HG03139 (cell line): Measurements from ENCODE around the gene STX19.
A peak's percentile ranks its signal among the peaks of the same experiment; 100 is the strongest.

Experiments used
- ATAC-seq: cut with Tn5 transposase; IDR thresholded peaks from one replicate; pipeline ENCODE4 v1.9.1; 2021; ENCODE audit not compliant: unreplicated experiment

Gene STX19

DNA sequence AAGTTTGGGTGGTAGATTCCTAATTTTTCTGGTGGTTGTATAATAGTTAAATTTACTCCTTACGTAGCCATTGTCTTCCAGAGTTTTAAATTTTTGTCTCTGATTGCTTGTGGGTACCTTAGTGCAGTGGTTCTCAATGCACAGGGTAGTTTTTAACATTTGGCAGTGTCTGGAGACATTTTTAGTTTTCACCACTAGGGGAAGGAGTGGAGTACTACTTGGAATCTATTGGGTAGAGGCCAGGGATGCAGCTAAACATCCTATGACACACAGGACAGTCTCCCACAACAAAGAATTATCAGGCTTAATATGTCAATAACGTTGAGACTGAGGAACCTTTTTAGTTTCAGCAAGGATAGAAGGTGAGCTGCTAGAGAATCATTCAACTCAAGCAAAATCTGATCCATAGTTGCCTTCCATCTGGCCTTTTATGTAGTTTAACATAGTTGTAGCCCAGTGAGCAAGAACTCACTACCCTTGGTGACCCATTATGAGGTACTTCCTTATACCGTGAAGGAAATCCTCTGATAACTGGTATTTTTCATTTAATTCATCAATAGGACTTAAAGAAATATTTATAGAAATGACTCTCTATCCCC is 8.6 kb upstream of the STX19 start:
- ATAC-seq = peak; percentile 68

DNA sequence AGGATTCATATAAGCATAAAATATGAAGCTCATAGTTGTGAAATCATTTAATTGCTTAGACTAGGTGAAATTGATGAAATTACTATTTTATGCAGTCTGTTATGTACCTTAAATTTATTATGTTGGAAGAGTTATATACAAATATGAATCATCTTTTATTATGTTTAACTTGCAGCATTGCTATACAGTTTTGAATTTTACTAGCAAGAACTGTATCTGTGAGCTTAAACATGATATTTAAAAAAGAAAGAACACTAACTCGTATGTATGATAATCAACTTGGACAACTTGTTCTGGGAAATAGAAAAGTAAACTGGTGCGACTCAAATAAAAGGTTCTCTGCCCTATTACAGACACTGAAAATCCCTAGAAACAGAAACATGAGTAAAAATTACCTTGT is 1.8 kb downstream of the STX19 start:
- ATAC-seq = no peak

DNA sequence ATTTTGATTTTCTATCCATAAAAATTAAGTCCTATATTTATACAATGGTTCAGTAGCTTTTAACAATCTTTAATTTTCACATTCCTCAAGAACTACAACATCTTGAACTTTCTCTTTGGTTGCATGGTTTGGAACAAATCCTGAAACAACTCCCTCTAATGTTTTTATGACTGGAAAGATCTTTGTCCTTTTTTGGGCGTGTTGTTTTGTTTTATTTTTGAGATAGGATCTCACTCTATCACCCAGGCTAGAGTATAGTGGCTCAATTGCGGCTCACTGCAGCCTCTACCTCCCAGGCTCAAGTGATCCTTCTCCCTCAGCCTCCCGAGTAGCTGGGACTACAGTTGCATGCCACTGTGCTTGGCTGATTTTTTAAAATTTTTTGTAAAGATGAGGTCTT is 4.0 kb downstream of the STX19 start:
- no peak for ATAC-seq

DNA sequence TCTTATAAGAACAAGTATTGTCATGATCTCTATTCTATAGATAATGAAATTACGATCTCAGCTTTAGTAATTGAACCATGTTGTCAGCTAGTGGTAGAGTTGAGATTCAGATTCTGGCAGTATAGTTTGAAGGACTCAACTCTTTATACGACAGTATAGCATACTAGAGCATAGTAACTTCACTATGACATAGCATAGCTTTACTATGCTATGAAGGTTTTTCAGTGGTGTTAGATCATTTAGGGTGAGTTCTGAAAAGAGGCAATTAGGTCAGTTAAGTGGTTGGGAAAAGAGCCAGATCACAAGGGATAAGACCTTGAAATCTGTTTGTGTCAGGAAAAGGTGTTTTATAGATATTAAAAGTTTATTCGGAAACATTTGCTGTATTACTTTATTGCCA is 8.1 kb downstream of the STX19 start:
- no peak for ATAC-seq

DNA sequence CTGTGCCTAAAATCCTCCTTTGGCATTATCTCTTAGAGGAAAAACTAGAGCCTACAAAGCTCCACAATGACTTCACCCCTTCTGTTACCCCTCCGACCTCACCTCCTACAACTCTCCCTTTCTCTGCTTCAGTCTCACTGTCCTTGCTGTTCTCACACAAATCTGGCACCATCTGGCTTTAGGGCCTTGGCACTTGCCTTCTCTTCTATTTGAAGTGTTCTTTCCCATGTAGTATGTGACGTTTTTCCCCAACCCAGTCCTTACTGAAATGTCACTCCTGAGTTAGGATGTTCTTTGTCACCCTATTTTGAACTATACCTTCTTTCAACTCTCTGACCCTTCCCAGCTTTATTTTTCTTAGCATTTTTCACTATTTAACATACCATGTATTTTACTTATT is 8.7 kb downstream of the STX19 start:
- no peak for ATAC-seq

DNA sequence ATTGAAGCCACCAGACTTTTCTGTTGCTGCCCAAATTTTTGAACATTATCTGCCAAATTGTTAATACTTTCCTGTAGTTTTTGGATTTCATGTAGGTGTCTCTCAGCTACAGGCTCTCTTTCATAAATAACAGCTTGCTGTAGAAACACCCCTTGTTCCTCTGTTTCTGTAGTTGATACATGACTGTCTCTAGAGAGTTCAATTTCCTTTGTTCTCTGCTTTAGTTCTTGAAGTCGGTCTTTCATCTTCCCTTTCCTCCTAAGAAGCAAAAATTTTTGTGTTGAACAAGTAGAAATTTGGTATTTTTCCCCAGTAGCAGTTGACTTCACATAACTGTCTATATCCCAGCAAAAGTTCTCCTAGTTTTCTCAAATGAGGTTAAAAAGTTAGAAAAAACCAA is 13.4 kb downstream of the STX19 start:
- no peak for ATAC-seq

DNA sequence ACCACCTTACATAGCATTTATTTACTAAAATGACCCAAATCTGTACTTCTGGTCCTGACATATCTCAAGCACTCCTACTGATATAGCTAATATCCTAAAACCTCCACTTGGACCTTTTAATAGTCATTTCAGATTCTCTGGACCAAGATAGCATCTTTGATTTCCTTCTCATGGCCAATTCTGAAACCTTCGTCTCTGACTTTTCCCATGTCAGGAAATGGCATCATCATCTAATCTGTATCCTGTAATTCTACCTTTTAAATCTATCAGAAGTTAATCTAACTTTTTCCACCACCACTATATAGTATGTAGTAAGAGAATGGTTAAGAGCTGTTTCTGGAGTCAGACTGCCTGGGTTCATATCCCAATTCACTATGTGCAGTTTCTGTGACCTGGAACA is 16.2 kb downstream of the STX19 start:
- ATAC-seq = no peak

DNA sequence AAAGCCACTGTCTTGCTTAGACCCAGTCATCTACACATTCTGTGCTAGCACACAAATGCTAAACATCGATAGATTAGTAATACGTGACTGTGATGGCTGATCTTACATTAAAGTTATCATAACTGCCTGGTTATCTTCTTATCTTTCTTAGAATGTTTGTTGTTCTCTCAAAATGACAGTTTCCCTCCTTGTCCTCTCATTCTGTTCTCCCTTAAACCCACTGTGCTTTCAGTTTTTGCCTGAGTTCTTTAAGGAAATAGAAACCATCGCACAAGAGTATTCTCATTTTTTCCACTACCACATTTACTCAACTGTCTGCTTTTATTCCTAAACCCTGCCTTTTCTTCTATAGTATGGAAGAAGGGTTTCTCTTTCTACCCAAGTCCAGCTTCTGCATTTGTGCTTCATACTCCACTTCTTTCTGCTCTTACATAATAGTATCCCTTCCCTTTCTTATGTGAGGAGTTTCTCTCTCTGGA is 17.1 kb downstream of the STX19 start:
- ATAC-seq = no peak

DNA sequence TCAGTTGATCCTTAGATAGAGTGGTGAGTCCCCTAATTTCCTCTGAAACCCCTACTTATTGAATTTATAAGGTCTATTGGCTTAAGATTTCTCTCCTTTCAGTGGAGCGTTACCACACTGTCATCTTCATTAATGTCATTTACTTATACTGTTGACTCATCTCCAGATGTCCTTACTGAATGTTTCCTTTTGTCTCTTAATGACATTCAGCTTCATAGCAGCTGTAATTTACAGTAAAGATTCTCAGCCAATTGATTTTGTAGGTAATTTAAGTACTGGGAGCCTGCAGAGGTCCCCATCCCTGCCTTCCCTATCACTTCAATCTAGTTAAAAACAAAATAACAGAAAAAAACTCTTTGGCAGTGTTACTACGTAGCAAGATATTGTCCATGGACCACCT is 18.8 kb downstream of the STX19 start:
- no peak for ATAC-seq

DNA sequence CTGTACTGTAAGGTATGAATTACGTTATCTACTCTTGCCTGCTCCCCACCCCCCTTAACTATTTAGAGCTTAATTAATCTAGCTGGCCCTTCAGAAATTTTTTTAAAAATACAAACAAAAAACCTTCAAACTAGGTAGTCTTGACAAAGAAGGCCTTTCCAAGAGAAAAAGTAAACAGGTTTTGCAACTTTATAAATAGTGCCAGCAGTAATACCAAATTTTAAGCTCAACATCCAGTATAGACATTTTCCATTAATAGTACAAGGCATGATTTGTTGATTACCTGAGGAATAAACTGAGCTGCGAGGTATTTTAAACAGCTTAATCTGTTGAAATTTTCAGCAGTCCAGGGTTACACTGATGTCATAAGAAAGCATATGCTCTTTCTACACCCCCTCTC is 20.1 kb downstream of the STX19 start:
- no peak for ATAC-seq

DNA sequence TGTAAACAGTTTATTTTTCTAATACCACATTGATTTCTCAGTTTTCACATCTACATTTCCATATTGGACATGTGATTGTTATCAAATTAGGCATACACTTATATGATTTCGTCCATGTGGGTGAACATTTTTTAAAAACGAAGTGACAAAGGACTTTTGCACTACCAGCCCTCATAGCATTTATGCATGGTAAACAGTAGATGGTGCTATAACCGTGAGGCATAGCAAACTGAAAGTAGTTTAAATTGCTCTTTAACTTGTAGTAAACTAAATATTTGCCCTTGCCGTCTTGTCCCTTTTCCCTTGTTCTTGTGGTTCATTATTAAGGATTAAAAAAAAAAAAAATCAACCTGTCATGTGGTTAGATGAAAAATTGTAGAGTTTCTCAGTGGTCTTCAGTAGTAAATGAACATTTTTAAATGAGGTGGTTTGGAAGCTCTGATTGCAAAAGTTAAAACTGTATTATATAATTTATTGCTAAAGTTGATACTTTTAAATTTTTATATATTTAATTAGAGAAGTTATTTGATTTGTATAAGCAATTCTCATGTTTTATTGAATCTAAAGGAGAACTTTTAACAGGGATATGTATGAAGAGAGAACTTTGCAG is 24.0 kb downstream of the STX19 start:
- ATAC-seq = peak; percentile 94

DNA sequence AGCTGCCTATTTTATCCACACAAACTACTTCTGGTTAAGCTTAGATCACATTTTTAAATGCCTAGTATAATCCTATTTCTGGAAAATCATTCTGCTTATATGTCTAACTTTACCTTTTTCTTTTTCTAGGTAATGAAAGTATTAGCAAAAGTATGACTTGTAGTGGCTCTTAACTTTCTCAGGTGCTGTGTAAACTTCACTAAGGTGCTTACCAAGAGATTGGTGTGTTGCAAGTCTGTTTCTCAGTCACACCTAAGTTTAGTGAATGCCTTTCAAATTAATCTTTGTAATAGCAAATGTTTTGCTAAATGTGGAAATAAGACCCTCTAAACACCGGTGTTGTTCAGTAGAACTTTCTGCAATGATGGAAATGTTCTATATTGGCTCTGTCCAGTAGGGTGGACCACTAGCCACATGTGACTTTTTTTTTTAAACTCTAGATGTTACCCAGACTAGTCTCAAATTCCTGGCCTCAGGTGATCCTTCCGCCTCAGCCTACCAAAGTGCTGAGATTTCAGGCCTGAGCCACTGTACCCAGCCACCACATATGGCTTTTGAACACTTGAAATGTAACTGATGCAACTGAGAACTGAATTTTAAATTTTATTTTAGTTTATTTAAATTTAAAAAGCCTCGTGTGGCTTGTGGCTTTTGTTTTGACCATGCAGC is 26.4 kb downstream of the STX19 start:
- no peak for ATAC-seq

DNA sequence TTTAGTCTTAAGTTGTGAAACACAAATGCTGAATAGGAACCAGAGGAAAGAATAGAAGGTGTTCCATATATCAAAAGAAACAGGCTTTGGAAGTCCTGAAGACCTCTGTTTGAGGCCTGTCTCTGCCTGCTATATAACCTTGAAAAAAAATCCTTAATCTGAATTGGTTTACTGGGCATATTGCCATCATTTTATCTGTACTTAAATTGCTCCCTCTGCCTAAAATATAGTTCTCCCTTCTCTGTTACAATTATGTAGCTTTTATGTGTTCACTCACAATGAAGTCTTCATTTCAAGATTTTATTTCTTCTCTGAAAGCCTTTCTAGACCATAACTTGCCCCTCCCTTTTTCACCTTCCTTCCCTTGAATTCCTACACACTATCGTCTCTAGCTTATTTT is 27.2 kb downstream of the STX19 start:
- no peak for ATAC-seq

DNA sequence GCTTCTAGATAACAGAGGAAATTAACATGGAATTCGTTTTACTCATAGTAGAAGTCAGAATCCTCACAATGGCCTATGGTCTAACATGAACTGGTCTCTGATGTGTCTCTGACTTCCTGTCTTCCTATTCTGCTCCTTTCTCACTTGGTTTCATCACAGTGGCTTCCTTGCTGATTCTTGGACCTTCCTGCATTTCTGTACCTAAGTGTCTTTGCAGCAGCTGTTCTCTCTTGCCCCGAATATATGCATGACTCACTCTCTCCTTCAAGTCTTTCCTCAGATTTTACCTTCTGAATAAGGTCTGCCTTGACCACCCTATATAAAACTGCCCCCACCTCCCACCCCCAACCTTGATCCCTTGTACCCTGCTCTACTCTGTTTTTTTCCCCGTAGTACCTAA is 34.3 kb downstream of the STX19 start:
- no peak for ATAC-seq

DNA sequence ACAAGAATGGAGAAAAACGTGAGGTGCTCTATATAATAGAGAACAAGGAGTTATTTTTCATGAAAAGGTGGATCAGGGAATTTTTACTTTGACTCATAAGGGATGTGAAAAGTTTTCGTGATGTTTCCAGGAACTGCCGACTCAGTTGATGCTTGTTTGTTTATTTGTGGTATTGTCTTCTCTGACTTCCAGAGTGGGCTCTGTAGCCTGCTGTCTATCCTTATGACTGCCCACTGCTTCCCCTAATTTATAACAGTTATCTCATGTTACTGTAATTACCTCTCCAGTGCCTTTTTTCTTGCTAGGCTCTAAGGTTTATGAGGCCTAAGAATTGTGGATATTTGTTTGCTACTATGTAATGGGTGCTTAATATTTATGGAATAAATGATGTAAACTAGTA is 36.2 kb downstream of the STX19 start:
- ATAC-seq = no peak

DNA sequence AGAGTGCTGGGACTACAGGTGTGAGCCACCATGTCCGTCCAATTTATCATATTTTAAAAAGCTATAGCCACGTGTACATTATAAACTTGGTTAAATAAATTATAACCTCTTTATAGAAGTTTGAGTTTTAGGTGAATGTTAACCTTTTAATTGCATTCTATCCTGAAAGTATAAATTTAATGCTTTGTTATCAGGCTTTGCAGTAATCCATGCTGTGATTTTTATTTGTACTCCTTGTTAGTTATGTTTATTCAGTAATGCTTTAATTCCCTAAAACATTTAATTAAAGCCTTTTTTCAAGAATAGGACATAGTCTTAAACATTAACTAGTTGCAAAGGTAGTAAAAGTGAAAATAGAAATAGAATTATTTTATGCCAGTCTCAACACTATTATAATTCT is 36.8 kb downstream of the STX19 start:
- no peak for ATAC-seq

DNA sequence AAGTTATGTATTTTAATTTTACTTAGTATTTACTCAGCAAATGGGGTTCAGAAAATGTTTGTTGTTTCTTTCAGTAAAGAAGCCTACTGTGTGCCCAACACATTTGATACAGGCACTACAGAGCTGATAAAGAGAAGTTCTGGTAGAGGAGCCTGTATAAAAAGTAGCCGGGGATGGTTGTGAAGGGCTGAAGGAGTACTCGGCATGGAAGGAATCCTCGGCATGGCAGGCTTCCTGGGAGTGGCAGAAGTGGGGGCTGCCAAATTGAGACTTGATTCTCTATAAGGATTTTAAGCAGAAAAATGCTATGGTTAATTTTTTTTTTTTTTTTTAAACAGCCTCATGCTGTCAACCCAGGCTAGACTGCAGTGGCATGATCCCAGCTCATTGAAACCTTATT is 39.2 kb downstream of the STX19 start:
- ATAC-seq = no peak

DNA sequence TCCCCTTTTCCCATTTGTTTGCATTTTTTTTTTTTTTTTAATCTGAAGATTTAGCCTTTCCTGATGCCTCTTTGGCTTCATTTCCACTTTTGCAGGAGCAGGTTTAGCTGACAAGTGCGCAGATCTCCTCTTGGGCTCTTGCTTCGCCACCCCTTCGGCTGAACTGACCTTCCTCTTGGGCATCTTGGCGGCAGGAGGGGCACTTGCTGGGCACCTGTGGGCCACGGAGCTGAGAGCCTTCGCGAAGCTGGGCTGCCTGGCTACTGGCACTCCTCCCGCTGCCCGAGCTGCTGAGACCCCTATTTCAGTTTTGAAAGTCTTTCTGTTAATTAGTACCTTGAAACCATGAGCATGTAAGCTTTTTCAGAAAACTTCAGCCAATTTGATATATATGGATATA is 39.6 kb downstream of the STX19 start:
- no peak for ATAC-seq

DNA sequence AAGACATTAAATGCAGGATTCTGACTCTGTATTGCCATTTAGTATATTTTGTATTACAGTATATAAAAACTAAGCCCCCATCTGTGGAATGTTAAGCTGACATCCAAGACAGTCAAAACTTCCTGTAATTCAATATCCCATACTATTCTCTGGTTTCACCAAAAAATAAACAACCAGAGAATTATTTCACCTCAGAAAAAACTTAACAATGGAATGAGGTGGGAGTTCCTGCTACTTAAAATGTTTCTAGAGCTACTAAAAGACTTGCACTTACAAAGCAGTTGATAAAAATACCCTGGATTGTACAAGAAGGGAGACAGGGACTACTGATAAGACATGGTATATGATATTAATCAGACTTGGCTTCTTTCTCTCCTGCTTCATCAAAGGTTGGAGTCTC is 40.1 kb downstream of the STX19 start:
- ATAC-seq = no peak

DNA sequence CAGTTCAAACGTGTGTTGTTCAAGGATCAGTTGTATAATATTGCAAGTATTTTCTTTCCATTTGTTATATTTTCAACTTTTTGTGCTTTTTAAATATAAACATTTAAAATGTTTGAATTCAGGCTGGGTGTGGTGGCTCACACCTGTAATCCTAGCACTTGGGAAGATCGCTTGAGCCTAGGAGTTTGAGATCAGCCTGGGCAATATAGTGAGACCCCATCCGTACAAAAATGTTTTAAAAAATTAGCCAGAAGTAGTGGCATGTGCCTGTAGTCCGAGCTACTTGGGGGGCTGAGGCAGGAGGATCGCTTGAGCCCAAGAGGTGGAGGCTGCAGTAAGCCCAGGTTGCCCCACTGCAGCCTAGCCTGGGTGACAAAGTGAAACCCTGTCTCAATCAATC is 43.8 kb downstream of the STX19 start:
- ATAC-seq = no peak

DNA sequence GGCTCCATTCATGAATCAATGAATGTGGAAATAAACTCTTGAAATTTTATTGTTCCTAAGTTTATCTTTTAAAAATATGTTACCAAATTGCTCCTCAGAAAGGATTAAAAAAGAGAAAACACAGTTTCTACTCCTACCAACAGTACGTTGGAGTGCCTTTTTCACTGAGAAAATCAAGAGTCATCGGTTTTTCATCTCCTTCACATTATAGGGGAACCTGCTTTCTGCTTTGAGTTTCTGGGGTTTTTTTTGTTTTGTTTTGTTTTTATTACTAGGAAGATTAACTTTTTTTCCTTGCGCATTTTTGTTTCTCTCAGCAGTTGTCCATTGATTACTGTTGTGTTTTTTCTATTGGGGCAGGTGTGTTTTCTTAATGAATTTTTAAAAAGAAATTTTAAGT is 45.0 kb downstream of the STX19 start:
- no peak for ATAC-seq

DNA sequence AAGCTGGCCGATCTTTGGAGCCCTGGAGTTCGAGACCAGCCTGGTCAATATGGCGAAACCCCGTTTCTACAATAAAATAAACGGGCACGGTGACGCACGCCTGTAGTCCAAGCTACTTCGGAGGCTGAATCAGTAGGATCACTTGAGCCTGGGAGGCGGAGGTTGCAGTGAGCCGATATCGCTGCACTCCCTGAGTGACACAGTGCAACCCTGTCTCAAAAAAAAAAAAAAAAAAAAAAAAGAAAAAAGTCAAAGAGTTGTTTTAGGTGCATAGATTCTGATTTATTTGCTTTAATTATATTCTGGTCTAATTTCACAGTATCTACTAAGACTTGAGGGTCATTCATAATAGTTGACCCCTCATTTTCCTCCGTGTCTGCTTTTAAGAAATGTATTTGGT is 46.7 kb downstream of the STX19 start:
- ATAC-seq = no peak
